Skeletal muscle cell (primary cell): ENCODE results near the gene PLXNA2.

ENCODE experiments used
- DNase-seq: peaks from one replicate; pipeline ENCODE4 v3.0.0-alpha.2; 2010; ENCODE audit warnings: low read depth
- H3K4me3 ChIP-seq: 2 replicates; pipeline ENCODE4 v1.5.1; 2011; ENCODE audit warnings: low read depth, mild to moderate bottlenecking, control low read depth, low read length, moderate library complexity

PLXNA2 gene

DNA sequence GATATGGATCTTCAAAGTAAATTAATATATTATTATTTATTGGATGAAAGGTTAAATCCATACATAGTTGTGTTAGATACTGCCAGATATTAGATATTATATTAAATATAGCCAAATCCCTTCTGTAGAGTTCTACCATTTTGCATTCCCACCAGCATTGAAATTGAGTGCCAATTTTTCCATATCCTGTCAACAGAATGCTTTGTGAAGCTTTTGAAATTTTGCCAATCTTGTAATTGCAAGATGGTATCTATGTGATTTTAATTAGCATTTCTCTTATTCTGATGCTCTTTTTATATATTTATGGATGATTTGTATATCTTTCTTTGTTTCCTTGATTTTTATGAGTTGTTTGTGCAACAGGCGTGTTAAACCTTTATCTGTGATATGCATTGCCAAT is 266.3 kb downstream of the PLXNA2 start:
- H3K4me3 ChIP-seq = no peak overlapping the region
- DNase-seq = no peak

DNA sequence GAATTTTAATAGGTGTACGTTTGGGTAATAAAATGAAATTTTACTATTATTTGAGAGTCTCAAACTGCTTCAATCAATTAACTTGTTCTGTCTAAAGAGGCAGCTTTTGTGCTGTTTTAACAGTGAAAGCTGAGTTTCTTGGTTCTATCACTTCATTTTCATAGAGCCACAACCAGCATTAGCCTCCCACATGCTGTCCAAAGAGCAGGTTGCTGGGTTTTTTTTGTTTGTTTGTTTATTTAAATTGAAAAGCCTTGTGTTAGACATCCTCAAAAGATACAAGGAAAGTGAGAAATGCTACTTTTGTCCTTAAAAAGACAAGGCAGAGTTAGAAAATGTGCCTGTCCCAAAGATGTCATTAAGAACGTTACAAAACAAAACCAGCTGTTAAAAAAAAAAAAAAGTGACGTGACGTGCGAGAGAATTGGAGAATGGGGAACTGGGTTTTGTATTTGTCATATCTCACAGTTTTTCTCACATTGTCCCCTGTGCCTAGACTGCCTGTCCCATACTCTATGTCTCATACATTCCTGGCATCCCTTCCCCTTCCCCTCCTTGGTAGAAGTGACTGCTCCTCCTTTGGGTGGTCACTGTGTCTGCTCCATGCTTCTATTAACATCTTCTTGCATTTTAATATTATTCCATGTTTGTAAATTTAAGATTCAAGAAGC is 270.2 kb downstream of the PLXNA2 start:
- no peak for DNase-seq
- no peak overlapping the region for H3K4me3 ChIP-seq

DNA sequence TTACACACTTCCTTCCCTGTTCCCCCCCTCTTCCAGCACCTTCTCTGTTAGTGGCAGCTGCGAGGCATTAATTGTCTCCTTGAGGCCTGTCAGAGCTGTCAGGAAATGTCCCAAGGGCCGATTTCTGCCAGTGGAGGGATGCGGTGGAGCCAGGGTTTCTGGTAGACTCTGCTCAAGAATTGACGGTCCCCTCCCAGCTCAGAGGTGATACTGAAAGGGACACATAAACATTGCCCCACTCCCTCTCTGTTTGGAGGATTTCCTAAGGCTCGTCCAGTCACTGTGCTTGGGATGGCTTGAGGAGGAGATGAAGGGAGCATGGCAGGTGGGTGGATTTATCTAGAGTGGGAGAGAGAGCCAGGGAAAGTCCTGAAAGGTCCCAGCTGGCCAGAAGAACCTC is 271.8 kb downstream of the PLXNA2 start:
- no peak overlapping the region for H3K4me3 ChIP-seq

More for the DNA sequence above, 271.8 kb downstream of the PLXNA2 start:
- no peak for DNase-seq
